GM19043 (cell line): ENCODE measurements around the gene PFDN2.

Experiments used
- ATAC-seq: cut with Tn5 transposase; IDR thresholded peaks from one replicate; pipeline ENCODE4 v1.9.1; 2021; ENCODE audit warnings: low read depth; ENCODE audit not compliant: unreplicated experiment

The PFDN2 gene, protein sequence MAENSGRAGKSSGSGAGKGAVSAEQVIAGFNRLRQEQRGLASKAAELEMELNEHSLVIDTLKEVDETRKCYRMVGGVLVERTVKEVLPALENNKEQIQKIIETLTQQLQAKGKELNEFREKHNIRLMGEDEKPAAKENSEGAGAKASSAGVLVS

DNA sequence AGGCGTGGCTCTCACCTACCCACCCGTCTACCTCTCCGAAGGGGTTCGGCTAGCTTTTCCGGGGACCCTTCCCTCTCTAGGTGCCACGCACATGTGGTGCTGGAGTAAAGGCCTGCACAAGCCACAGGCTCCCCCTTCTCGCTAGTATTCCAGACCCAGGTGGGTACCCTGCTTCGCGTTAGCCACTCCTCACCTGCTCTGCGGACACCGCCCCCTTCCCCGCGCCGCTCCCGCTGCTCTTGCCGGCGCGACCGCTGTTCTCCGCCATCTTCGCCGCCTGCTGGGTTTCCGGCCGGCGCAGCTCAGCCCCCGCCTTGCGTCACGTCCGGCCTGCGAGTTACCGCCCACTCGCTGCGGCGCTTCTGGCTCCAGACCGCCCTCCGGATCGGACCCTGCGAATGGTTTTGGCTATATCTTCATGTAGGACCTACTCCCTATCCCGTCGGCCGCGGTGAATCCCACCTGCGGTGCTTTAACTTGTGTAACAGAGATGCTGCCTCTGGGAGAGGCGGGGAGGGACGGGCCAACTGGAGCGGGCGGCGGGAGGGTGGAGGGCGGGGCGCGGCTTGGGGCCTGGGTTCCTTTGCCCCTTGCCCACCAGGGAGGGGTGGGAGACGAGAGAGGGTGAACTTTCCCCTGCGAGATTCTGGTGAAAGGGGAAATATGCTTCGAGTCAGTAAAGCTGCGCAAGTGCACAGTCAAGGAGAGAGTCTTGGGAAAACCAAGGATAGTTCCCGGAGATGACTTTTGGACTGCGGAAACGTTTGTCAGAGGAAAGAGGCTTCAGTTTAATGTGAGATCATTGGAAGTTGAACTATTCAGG, at the start of gene PFDN2, which contains the start of gene NIT1:
PFDN2 (minus strand) TSS at position 279 of the 823 bp plus-strand sequence; CDS start at position 268, 11 bp downstream.
NIT1 (plus strand) TSS at position 347 of the 823 bp plus-strand sequence; CDS start at position 419, 72 bp downstream.
- peak; percentile 84 for ATAC-seq

DNA sequence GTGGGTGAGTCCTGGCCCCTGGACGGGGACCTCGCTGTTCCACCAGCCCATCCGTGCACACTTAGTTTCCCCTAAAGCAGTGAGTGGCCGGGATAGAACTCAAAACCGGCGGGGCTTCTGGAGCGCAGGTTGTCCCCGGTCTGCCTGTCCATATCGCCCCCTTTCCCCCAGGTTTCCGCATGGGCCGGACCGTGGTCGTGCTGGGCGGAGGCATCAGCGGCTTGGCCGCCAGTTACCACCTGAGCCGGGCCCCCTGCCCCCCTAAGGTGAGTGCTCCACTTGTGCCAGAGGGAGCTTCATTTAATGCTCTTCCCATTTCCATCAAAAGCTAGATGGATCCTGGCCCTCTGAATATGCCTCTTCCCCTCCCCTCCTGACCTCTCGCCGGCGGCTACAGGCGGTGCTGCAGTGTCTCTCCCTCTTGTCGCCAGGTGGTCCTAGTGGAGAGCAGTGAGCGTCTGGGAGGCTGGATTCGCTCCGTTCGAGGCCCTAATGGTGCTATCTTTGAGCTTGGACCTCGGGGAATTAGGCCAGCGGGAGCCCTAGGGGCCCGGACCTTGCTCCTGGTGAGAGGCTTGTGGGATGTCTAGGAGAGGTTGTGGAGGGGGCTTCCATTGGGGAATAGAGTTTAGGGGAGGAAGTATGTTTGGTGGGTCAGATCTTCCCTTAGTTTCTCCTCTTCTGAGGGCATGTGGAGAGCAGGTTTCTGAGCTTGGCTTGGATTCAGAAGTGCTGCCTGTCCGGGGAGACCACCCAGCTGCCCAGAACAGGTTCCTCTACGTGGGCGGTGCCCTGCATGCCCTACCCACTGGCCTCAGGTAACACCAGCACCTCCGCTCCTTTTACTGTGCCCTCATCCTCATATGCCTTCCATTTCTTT, 49.1 kb upstream of the PFDN2 start:
- ATAC-seq = no peak

DNA sequence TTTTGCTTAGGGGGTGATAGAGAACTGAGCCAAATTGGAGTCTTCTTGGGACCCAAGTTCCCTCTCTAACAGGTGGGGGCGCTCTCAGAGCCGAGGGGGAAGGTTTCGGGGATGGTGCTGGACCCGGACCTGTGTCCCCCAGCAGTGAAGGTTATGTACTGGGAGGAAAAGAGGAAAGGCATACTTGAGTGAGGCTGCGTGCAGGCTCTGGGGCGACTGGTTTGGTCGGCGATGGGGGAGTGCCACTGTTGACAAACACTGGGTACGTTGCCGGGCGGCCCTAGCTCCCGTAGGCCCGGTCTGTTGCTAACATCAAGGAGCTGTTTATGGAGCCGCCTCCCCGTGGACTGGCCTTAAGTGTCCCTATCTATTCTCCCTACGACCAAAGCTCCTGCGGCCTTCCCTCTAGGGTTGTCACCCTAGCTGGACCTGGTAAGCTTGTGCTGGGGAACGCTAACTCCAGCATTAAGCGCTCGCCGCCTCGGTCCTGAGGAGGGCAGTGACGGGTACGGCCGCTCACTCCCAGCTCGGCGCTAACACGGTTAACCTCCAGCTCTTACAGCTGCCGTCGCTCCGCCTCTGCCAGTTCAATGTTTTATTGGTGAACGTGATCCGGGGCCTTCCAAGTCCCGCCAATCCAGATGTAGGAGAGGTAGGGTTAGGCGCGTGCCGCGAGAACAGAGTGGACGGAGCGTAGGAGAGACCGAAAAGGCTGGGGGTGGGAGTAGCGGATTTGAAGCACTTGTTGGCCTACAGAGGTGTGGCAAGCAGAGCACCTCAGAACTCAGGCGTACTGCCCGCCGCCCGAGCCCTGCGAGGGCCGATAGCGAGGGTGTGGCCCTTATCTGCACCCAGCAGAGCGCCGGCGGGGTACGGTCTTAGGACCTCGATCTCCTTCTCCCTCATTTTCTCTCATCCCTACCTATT, 48.2 kb upstream of the PFDN2 start, which contains the start of gene PPOX:
PPOX (plus strand) TSS at position 685 of the 927 bp plus-strand sequence. CDS start 422 bp downstream, outside the sequence.
- peak; percentile 96 for ATAC-seq

DNA sequence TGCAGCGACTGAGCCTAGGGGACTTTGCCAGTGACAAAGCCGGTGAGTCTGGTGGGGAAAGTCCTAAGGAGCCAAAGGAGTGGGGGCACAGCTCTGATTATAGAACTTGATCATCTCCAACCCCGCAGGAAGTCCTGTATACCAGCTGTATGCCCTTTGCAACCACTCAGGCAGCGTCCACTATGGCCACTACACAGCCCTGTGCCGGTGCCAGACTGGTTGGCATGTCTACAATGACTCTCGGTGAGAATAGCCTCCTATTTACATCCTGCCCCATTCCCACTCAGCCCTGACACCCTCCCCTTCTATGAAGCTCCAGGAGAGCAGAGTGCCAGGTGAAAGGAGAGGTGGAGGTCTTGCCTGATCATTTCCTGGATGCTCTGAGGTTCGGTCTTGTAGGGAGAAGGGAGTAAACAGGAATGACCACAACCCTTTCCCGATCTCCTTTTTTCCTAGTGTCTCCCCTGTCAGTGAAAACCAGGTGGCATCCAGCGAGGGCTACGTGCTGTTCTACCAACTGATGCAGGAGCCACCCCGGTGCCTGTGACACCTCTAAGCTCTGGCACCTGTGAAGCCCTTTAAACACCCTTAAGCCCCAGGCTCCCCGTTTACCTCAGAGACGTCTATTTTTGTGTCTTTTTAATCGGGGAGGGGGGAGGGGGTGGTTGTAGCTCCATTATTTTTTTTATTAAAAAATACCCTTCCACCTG, 47.2 kb upstream of the PFDN2 start:
- no peak for ATAC-seq

DNA sequence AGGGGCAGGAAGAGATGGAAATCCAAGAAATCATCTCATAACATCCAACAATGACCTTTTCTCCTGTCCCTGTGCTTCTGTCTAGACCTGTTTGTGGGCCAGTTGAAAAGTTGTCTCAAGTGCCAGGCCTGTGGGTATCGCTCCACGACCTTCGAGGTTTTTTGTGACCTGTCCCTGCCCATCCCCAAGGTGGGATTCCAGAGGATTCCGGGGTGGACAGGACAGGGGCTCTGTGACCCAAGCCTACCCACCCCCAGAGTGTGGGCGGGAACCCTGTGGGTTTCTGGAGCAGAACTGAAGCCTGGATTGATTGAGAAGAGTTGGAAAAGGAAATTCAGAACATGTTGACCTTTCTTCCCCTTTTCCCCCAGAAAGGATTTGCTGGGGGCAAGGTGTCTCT, 46.0 kb upstream of the PFDN2 start:
- no peak for ATAC-seq

DNA sequence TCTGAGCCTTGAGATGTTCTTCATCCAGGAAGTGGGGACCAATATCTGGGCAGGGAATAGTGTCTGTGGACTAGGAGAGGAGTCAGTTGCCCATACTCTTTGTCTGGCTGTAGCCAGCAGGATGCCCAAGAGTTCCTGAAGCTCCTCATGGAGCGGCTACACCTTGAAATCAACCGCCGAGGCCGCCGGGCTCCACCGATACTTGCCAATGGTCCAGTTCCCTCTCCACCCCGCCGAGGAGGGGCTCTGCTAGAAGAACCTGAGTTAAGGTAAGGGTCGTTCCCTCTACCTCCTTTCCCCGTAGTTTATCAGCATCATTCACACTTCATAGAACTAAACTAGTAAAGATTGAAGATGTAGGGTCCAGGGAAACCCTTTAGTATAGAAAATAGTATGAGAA, 45.0 kb upstream of the PFDN2 start:
- no peak for ATAC-seq

DNA sequence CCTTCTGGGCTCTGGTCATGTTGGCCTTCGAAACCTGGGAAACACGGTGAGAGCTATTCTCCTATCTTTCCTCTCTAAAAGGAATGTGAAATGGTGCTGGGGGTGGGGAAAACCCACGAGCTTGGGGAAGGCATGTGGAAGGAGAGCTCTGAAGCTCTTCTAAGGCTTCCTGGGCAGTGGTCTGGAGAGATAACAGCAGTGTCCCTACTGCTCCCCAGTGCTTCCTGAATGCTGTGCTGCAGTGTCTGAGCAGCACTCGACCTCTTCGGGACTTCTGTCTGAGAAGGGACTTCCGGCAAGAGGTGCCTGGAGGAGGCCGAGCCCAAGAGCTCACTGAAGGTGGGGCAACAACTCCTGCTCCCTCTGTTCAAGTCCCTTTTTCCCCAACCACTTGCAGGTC, 44.2 kb upstream of the PFDN2 start:
- ATAC-seq = no peak

DNA sequence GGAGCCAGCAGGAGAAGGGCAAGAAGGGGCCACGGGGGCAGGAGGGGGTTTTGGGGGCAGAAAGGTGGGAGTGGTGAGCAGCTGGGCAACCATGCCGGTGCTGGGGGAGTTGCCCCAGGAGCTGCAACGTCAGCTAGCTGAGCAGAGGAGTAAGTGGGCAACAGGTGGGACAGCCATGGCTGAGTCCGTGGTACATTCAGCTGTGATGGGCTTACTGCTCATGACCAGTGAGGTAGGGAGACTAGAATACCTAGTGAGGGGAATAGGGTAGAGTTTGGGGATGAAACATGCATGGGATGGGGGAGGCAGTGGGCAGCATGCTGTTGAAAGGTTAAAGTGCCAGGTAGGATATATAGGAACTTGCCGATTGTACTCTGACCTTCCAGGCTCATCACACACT, 43.8 kb upstream of the PFDN2 start:
- no peak for ATAC-seq

DNA sequence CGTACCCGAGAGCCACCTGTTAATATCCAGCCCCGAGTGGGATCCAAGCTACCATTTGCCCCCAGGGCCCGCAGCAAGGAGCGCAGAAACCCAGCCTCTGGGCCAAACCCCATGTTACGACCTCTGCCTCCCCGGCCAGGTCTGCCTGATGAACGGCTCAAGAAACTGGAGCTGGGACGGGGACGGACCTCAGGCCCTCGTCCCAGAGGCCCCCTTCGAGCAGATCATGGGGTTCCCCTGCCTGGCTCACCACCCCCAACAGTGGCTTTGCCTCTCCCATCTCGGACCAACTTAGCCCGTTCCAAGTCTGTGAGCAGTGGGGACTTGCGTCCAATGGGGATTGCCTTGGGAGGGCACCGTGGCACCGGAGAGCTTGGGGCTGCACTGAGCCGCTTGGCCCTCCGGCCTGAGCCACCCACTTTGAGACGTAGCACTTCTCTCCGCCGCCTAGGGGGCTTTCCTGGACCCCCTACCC, 42.9 kb upstream of the PFDN2 start:
- no peak for ATAC-seq

DNA sequence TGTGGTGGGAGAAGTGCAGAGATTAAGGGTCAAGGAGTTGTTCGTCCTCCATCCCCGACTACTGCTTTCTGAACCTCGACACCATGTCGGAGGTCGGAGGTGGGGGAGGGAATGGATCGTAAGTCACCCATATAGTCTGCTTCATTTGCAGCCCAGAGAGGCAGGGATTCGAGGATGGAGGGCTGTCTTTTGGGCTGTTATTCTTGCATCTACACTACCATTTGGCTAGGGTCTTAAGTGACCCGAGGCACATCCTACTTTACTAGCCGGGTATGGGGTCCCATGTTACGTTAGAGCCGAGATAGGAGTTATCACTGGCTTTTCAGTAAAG, 42.0 kb upstream of the PFDN2 start:
- no peak for ATAC-seq

DNA sequence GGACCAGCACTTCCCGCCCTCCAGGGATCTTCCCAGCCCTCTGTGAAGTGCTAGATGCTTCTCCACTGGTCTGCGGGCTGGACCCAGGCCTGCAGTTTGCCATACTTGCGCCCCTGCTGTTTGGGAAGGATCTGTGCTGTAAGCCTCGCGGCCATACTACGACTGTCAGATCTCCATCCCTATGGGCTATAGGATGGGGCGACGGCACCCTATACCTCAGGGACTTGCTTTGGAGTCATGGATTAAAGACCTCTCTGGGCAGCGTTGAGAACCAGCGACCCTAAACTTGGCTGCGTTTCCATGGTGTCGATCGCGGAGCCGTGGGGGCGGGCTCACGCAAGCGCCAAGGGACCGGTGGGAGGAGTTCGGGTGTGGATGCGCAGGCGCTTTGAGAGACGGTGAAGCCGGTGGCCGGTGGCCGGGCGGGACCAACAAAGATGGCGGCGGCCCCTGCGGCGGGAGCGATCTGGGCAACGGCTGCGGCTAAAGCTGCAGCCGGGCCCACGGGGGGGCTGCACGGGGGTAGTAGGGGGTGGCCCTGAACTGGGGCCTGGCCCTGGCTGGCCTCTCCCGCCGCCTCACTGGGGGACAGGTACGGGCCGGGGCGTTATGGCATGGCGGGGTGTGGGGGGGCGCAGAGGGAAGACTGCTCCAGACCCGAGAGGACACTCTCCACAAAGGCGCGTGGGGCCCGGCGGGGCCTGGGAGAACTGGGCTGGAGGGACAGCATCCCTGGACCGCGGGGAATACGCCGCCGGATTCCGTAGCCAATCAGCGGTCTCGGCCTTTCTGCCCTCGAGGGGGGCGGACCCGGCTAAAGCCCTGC, 41.5 kb upstream of the PFDN2 start, which contains the start of gene USP21:
USP21 (plus strand) TSS at position 414 of the 826 bp plus-strand sequence. CDS start 1,141 bp downstream, outside the sequence.
- peak; percentile 92 for ATAC-seq

DNA sequence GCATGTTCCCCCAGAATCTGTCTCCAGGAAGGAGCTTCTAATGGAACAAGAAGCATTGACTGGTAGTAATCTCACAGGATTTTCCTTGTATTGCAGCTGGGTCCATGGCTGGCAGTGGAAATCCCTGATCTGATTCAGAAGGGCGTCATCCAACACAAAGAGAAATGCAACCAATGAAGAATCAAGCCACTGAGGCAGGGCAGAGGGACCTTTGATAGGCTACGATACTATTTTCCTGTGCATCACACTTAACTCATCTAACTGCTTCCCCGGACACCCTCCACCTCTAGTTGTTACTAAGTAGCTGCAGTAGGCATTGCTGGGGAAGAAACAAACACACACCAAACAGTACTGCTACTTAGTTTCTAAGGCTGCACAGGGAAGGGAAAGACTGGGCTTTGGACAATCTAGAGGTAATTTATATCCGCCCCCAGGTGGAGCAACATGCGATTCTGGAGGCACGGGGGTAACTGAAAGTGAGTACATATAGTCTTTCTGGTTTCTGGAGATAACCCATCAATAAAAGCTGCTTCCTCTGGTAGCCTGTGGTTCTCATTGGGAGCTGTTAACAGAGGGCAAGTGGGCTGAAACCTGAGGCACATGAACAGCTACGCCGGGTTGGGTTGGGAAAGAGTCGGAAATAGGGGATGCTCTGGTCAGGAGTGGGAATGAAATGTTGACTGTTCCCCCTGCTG, 40.6 kb upstream of the PFDN2 start:
- no peak for ATAC-seq

DNA sequence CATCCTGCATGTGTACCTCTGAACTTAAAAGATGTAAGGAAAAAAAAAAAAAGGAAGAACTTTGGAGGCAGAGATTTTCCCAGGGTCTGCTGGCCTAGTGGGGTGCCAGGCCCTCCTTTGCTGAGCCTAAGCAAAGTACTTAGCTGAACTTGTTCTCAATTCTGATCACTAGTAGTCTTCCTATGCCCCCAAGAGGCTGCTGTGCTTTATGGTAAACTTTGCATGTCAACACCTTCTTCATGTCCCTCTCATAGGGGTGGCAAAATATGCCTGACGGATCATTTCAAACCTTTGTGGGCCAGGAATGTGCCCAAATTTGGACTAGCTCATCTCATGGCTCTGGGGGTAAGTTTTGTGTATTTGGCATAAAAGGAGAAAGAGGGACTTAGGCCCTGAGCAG, 40.0 kb upstream of the PFDN2 start:
- no peak for ATAC-seq

DNA sequence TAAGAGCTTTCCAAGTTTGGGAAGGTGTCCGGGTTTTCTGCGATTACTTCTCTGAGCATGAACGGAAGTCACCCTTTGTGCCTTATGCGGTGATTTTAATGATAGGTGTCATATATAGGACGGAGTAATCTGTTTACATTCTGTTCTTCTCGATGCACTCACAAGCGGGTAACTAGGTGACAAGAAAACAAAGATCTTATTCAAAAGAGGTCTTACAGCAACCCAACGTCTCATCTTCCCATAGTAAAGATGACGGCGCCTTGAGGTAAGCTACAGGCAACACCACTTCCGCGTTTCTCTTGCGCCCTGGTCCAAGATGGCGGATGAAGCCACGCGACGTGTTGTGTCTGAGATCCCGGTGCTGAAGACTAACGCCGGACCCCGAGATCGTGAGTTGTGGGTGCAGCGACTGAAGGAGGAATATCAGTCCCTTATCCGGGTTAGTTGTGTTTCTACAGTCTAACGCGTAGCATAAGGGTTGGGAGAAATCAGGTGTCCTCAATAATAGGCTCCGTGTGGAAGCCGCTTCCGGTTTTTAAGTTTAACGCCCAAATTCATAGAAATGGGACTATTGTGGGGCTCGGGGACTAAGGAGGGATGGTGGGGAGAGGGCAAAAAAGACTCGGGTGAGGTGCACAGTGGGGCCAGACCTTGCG, 36.0 kb upstream of the PFDN2 start, which contains the start of gene UFC1:
UFC1 (plus strand) TSS at position 297 of the 656 bp plus-strand sequence; CDS start at position 317, 20 bp downstream.
- peak; percentile 92 for ATAC-seq

DNA sequence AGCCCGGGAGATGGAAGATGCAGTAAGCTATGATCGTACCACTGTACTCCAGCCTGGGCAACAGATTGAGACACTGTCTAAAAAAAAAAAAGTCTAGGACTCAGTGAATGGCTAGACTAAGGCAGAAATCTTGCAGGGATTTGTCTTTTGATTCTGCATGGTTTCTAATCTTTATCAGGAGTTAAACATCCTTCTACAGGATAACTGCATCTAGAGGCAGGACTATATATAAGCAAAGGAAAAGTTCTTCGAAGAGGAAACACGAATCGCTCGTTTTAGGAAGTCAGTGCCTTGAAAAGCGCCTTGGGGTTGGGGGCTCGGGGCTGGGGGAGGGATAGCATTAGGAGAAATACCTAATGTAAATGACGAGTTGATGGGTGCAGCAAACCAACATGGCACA, 35.3 kb upstream of the PFDN2 start:
- ATAC-seq = no peak

DNA sequence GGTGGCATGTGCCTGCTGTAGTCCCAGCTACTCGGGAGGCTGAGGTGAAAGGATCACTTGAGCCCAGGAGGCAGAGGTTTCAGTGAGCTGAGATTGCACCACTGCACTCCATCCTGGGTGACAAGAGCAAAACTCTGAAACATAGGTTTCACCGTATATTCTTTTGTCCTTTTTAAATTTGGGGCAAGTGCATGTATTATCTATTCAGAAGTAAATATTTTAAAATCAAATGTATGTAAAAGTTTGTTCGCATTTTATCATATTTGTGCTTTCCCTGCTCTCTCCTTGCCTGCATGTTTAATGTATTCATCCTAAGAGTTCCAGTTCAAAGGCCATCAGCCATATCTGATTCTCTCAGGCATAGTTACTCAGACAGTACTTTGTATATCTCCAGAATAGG, 28.0 kb upstream of the PFDN2 start:
- no peak for ATAC-seq

DNA sequence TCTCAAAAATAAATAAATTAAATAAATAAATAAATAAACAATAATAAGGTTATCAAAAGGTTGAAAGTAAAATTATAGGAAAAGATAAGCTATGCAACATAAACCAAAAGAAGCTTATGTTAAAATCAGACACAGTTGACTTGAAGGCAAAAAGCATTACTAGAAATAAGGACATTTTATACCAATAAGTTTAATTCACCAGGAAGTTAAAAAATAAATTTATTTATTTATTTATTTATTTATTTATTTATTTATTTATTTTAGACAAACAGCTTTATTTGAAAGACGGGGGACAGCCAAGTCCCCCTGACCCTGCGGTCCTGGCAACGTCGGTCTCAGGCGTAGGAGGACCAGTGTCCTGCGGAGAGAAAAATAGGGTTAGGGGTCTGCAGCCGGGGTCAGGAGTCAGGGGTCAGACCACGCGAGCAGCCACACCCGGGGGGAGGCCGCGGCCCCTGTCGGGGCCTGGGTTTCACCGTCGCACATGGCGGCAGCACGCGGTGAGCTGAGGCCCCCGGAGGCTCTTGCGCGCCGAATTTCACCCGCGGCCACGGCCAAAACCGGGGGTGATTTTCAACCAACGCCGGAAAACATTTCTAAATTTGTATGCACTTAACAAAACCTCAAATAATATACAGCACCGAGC, 23.0 kb upstream of the PFDN2 start:
- no peak for ATAC-seq
